G401.6 (cell line): Measurements from ENCODE around the gene PLEKHG3.
"Not testable (repeated sequence)": the region's sequence is repeated elsewhere in the genome, so short reads cannot be mapped to it uniquely, and the experiment has no call there.

Experiments
- FAIRE-seq: peaks from 2 replicates; lab custom pipeline; 2012; peaks lifted over from hg19 to GRCh38; lab: Jason Lieb, UNC

Gene PLEKHG3

DNA sequence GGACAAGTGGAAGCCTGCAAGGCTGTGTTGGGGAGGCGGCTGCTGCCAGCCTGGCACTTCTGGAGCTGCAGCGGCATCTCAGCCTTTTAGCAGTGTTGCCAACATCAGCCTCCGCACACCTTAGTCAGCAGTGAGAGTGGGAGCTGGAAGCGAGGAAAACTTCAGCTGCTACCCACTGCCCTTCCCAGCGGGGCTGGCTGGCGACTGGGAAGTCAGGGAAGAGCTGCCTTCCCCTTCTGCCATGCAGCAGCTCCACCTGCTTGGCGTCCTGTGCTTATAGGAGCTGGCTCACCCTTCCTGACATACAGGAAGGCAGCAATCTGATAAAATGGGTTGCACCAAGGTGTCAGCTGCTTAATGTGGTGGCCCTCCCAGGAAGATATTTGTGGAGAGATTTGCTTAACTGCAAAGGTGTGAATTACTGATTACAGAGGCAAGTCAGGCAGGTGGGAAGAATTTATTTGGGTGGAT lies 15.4 kb upstream of the PLEKHG3 start:
- FAIRE-seq, result no peak

DNA sequence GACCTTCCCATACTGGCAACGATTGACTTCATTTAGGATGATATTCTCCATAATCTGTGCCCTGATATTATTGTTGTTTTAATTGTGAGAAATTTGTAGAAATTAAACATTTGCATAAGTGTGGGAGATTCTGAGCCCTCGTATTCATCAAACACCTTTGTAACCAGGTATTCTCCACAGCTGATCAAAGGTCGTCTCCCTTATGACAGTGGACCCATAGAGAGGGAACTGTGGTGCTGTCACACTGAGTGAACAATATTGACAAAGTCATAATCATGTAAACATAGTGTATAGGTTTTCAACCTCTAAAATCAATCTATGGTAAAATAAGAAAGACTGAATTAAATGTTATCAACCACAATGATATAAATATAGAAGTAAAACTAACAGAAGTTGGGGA lies 14.9 kb upstream of the PLEKHG3 start:
- FAIRE-seq, result no peak

DNA sequence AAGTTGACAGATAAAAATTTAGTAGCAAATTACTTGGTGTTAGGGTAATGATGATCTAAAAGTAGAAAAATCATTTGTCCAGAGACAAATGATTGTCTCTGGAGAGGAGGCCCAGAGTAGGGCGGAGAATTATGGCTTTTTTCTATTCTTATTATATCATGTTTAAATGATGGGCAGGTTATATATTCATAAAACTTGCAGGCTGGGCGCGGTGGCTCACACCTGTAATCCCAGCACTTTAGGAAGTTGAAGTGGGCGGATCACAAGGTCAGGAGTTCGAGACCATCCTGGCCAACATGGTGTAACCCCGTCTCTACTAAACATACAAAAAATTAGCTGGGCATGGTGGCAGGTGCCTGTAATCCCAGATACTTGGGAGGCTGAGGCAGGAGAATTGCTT lies 13.6 kb upstream of the PLEKHG3 start:
- not testable (repeated sequence) for FAIRE-seq

DNA sequence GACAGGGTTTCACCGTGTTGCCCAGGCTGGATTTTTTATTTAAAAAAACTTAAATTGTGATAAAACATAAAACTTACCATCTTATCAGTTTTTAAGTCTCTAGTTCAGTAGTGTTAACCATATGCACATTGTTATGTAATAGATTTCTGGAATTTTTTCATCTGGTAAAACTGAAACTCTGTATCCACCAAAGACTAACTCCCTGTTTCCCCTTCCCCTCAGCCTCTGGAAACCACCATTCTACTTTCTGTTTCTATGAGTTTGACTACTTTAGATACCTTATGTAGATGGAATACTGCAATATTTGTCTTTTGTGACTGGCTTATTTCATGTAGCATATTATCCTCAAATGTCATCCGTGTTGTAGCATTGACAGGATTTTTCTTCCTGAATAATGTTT lies 12.8 kb upstream of the PLEKHG3 start:
- FAIRE-seq, result no peak

DNA sequence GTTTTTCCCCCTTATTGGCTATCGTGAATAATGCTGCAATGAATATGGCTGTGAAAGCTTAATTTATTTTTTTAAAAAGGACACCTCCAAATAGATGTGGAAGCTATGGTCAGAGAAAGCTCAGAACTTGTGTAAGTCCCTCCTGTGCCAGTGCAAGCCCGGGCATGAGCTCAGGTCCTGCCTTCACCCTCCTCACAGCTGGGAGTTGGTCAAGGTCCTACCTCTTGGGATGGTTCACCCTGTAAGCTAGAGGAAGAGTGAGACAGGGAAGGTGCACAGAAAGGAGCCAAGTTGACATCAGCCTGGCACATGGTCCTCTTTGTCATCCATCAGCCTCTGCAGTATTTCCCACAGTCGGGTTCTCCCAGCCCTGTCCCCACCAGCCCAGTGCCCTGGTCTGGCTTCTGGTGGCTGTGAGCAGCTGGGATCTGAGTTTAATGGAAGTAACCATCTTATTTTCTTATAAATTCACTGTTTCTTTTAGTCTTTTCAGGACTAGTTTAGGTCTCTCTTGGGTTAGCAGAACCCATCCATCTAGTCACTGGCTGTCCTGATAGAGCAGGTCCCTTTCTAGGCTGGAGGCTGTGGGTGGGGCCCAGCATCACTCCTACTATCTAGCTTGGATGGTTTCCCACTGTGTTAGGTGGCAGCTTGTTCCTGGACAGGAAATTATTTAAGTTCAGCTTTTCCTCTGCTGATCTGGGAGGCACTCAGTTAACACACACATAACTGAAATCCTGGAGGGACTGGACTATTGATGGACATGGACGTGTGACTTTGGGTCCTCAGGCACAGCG lies 11.8 kb upstream of the PLEKHG3 start:
- FAIRE-seq, result no peak

DNA sequence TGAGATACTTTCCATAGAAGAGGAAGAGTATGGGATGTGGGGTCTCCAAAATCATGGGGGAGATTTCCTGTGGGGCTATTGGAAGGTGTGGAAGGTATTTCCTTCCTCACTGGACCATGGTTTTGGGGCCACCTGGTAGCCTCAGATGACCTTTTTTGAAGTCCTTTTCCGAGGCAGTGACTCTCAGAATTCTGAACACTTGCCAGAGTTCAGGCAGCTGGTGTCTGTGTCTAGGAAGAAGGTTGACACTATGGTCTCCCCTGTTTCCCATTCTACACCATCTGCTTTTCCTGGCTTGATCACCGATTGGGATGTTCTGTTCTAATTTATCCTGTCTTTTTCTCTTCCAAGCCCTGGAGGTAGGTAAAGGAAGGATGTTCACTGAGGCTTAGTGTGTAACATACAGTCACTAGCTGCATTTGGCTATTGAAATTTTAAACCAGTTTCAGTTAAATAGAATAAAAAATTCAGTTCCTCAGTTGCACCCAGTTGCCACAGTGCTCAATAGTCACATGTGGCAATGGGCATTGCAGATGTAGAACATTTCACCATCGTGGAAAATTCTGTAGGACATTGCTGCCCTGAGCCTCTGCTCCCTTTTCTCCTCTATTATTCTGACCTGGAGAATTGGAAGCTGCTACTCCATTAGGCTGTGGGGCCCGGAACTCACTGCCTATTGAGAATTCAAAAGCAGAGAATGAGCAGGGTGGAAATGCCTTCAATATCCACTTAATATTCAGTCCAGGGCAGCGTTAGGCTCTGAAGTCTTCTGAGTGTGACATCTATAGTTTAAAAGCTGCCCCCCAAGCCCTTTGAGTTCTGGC lies 11.0 kb upstream of the PLEKHG3 start:
- no peak for FAIRE-seq

DNA sequence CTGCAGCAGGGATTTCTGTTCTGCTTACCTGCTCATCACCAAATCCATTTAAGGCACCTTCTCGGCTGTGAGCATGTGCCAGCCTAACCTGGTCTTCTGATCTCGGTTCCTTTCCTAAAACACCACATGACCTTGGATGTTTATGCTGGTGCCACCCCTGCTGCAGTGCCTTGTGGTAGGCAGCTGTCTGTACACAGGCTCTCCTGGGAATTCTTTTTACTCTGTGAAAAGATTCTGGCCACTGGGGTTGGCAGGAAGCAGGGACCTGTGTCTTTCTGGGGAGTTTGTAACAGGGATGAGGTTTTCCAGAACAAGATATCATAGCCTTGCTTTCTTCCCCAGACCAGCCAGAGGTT lies 10.4 kb upstream of the PLEKHG3 start:
- no peak for FAIRE-seq

DNA sequence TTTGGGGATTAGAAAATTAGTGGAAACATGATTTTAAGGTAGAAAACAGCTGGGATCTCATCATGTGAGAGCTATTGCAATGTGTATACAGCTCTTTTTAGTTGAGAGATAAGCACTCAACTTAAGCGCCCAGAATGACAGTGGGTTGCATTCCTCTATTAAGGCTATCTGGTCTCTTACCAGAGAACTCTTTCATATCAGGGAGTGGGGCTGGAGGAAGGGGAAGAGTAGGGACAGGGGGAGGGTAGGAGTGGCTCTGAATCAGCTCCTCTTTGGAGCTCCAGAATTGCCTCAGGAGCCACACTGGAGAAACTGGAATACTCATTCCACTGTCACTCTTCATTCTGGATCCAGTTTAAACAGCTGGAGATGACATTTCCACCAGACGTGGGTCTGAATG lies 9.2 kb upstream of the PLEKHG3 start:
- no peak for FAIRE-seq

DNA sequence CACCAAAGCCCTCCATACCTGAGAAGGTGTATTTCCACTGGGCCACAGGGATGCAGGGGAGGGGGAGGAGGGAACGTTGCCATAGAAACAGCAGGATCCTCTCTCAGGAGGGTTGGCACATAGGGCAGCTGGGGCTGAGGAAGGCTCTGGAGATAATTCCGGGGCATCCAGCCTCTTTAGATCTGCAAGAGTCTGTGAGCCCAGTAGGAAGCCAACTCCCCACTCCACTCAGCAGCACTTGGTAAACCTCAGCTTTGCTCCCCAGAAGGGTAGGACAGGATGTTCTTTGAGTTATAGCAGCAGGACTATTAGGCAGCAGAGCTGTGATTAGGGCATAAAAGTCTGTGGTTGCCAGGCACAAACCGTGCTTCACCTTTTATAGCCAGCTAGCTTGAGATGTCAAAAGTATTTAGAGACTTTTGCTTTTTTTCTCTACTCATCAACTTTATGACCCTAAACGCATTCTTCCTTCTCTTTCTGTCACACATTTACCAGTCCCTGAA lies 7.8 kb upstream of the PLEKHG3 start:
- FAIRE-seq, result no peak

DNA sequence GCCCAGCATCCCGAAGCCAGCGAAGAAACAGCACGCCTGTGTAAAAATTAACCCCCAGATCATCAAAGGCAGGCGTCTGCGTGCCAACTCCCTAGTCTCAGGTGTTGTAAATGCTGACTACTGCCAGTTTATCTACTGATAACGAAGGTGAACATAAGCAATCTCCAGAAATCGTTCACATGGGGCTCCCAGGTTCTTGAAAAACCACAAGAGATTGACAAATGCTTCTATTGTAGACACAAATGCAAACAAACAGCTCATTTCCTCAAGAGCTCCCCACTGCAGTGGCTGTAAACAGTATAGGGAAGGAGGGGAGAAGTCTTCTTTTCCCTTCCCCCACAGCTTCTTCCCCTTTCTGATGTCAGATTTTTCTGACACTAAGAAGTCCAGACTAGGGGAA lies 5.3 kb upstream of the PLEKHG3 start:
- FAIRE-seq, result no peak

DNA sequence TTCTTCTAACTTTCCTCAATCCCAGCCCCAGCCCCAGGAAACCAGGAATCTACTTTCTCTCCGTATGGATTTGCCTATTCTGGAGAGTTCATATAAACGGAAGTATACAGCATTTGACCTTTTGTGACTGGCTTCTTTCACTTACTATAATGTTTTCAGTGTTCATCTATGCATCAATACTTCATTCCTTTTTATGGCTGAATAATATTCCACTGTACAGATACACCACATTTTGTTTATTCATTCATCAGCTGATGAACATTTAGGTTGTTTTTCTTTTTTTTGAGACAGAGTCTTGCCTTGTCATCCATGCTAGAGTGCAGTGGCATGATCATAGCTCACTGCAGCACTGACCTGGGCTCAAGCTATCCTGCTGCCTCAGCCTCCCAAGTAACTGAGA lies 3.9 kb upstream of the PLEKHG3 start:
- FAIRE-seq, result no peak

DNA sequence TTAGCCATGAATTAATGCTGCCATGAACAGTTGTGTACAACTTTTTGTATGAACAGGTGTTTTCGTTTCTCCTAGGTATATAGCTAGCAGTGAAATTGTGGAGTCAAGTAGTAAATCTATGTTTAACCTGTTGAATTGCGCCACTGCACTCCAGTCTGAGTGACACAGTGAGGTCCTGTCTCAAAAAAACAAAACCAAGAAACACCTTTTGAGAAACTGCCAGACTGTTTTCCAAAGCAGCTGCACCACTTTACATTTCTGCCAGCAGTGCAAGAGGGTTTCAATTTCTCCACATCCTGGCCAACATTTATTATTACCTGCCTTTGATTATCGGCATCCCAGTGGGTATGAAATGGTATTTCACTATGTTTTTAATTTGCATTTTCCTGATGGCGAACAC lies 3.3 kb upstream of the PLEKHG3 start:
- no peak for FAIRE-seq

DNA sequence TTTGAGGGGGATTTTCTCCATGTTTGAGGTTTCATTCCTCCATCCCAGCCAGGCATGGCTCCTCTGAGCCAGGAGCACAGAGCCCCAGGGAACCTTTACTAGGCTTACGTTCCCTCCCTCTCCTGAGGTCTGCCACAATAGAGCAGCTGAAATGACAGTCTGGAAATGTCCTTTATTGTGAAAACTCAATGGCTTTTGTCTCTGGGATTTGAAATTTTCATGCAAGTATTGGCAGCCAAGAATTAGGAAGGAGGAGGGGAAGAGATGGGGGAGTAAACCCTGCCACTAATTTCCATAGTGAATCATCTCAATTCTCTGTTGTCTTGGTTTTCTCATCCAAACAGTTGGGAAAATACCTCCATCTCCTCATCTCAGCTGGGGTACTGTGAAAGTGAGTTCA lies 2.6 kb upstream of the PLEKHG3 start:
- no peak for FAIRE-seq

DNA sequence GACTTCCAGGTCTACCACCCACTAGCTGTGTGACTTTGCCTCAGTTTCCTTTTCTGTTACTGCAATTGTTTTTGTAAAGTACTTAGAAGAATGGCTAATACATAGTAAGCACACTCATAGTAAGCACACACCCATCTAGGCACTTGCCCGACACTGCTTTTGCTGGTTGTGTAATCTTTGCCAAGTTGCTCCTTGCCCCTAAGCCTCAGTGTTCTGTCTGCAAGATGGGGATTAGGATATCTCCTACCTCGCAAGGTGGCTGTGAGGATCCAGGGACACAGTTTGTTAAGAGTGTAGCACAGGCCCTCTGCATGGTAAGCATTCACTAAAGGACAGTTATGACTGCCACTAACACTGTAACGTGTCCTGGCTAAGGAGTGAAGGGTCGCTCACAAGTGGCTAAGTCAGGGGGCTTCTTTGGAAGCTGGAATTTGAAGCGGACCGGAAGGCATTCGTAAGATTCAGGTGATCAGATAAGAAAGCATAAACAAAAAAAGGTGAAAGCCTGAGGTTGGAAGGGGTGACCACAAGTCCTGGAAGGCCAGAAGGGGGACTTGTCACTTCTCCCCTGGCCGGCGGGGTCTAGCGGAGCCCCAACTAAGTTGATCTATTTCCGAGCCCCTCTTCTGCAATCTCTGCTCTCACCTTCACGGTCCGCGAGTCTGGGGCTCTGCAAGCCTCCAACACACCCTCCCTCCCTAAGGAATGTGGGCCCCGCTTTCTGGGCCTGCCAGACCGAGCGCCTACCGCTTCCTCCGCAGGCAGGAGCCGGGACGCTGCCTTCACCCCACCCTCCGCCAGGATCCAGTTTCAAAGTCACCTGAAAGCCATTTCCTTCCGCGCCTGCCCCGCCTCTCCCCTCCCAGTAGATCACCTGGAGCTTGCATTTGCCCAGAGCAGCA lies 1.5 kb upstream of the PLEKHG3 start:
- FAIRE-seq, result no peak

DNA sequence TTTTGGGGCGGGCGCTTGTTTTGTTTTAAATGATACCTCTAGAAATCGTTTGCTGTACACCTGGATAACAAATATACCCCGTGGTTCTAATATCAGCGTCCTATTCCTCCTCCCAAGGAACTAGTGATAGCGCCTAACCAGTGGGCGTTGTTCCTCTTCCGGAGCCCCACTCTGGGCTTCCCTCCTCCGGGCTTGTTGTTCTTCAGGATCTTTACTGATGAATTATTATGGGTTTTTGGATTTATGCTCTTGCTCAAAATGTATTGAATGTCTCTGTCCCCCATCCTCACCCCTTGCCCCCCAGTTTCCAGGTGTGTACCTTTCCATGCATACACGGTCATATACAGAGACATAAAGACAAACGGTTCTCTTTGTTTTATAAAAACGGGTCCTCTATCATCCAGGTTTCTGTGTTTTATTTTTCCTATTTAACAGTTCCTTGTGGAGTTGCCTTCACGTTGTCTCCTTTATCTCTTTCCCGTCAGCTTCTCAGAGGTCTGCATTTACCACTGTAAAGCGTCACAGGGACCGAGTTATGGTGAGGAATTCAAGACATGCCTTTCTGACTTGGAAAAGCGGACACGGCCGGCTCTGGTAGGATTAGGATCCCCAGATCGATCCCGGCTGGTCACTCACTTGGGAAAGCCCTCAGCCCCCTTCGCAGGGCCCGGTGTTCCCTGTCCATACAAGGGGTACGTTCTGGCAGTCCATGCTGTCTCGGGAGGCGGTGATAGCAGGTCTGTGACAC lies 655 bp upstream of the PLEKHG3 start:
- FAIRE-seq, result no peak

DNA sequence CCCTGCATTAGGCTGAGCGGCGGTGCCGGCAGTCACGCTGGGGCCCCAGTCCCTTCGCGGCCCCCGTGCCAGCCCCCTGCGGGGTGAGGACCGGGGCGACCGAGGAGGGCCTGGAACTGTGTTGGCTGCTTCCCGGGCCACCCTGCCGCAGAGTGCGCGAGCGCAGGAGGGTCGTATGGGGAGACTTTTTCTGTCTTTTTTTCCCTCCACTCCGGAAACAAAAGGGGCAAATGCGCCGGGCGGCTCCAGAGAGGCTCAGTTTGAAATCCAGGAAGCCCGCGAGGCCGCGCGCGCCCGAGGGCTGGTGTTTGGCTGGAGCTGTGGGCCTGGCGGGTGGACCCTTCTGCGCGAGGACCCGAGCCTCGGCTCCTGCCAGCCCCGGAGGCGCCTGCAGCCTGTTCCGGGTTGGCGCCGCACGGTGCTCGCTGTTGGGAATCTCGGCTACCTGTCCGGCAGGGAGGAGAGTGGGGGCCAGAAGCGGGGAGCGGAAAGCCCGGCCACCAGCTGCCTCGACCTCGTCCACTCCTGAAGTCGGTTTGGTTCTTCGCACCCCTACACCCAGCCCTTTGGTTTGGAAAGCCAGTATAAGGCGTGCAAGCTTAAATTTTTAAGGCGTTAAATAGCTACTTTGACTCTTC lies 638 bp downstream of the PLEKHG3 start:
- no peak for FAIRE-seq

DNA sequence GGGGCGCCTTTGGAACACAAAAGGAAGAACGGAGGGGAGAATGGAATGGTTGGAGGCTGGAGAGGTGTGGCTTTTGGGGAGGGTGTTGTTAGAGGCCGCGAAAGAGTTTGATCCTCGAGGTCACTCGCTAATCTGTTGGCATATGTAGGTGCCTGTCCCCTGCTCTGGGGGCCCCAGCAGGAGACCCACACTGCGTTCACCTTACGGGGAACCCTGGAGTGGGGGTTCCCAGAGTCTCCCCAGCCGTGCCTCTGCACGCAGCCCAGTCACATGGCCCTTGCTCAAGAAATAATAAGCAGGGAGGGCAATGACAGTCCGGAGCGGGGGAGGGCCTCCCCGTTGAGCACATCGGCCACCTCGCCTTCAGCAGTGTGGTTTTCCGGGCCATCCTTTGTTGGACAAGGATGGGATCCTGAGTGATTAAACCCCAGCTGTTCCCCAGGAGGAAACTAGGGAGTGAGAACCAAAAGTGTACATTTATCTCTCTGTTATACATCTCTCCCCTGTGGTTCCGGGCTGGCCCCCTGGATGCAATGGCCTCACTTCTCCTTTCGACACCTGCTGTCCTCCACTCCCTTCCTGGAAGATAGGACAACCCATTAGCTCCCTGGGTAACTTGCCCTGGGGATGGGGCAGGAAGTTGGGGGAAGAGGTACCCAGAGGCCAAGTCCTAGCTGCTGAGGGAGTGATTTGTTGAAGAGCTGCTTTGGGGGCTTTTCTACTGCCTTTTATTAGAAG lies 1.3 kb downstream of the PLEKHG3 start:
- no peak for FAIRE-seq

DNA sequence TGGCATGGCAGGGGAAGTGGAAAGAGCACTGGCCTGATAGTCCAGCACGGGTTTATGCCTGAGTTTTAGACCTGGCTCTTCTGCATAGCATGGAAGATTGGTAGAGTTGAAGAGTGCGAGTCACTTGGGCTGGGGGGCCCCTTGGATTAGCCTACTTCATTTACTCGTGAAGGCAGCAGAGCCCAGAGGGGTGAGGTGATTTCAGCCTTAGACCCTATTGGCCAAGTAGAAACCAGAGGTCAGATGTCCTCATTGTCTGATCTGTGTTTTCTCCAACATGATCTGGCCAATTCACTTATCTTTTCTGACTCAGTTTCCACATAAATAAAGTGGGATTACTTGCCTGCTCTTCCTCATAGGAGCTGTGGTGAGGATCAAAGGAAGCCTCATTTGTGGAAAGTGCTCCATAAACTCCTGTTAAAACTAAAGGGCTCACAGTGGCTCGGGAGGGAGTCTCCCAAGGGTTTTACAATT lies 1.9 kb downstream of the PLEKHG3 start:
- no peak for FAIRE-seq

DNA sequence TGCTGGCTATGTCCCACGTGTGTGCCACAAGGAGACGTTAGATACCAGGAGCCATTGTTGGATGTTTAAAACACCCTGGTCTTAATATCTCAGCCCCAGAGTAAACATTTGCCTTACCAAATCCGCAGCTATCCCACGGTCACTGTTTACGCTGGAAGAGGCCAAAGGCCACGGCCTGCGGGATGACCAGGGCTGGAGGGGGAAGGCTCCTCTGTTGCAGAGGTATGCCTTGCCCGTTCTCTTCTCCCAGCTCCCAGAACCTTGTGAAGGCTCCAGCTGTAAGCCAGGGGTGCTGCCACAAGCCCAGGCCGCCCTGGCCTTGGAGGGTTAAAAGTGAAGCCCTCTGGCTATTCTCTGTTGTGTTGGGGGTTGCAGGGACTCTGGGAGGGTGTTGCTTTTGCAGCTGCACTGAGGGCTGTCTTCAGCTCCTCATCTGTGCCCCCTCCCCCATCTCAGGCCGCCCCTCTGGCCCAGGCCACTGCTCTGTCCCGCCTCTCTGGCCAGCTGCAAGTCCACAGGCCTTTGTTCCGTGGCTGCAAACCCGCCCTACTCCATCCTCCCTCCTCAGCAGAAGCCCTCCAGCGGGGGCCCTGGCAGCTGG lies 2.5 kb downstream of the PLEKHG3 start:
- no peak for FAIRE-seq

DNA sequence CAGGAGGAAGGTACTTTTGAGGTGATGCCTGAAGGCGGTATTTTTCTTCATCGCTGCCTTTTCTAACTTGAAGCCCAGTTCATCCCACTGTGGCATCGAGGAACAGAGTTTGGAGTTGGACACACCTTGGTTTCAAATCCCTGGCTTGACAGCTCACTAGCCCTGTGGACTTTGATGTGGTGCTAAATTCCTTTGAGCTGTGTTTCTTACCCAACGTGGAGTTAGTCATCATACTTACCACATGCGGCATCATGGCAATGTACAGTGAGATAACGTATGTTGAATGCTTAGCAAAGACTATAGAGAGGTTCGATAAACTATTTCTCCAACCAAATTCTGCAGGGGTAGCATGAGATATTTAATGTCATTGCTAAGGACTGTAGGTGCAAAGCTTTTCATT lies 3.4 kb downstream of the PLEKHG3 start:
- no peak for FAIRE-seq
